ENCODE data around the gene ASPSCR1. TPM values are rescaled to one million over a fixed set of nuclear protein-coding genes. Genes with fewer than 3 reads are reported as not detected.

The ASPSCR1 gene
- total and polyA plus RNA-seq, 2 of the 13 experiments (the other 11 are each of a cell fraction or from before 2014, with no cell fraction given), result 274 to 314 TPM

GRCh38 chr17:82037092-82037888, 59.9 kb downstream of the ASPSCR1 start, which contains the start of gene DCXR (continued):
- TF ChIP-seq PHF8 (CRISPR knock-in tag; IDR thresholded peaks at IDR 0.05) (peak; percentile 85), MED1 (CRISPR knock-in tag; IDR thresholded peaks at IDR 0.05) (peak; percentile 65; the same call in 1 of the 2 replicates), ZNF572 (CRISPR knock-in tag; IDR thresholded peaks at IDR 0.05) (no peak), ZNF530 (CRISPR knock-in tag; IDR thresholded peaks at IDR 0.05; ENCODE audit: low read depth) (no peak), EHMT2 (IDR thresholded peaks at IDR 0.05; ENCODE audit: borderline replicate concordance, low read depth, low read length) (no peak), MAX (IDR thresholded peaks at IDR 0.05) (peak; percentile 80), ZNF747 (CRISPR knock-in tag; IDR thresholded peaks at IDR 0.05; ENCODE audit: borderline replicate concordance) (peak; percentile 84; the same call in 1 of the 2 replicates), HNF1B (CRISPR knock-in tag; IDR thresholded peaks at IDR 0.05) (no peak; the same call in none of the 2 replicates), ZNF792 (CRISPR knock-in tag; IDR thresholded peaks at IDR 0.05) (peak; percentile 90; the same call in 1 of the 2 replicates), ZBTB8A (CRISPR knock-in tag; IDR thresholded peaks at IDR 0.05; ENCODE audit: borderline replicate concordance, low read depth) (no peak; the same call in 1 of the 2 replicates), JUN (CRISPR knock-in tag; IDR thresholded peaks at IDR 0.05) (no peak), FIP1L1 (IDR thresholded peaks at IDR 0.05; ENCODE audit: borderline replicate concordance, insufficient read depth, low read depth, low read length) (0 out of 2 replicates have a peak, but pooled peaks have one; percentile 25), NFKB2 (CRISPR knock-in tag; IDR thresholded peaks at IDR 0.05; ENCODE audit: borderline replicate concordance) (peak; percentile 81; the same call in 1 of the 2 replicates), AGO2 (optimal IDR thresholded peaks at IDR 0.05; ENCODE audit: low read depth, low read length) (peak; percentile 94), XBP1 (CRISPR knock-in tag; IDR thresholded peaks at IDR 0.05) (no peak), ZNF335 (CRISPR knock-in tag; IDR thresholded peaks at IDR 0.05) (peak; percentile 90; the same call in 1 of the 2 replicates), ZFP90 (CRISPR knock-in tag; IDR thresholded peaks at IDR 0.05; ENCODE audit: borderline replicate concordance) (no peak; the same call in 1 of the 2 replicates), MLX (CRISPR knock-in tag; IDR thresholded peaks at IDR 0.05) (peak; percentile 49), ZNF616 (CRISPR knock-in tag; IDR thresholded peaks at IDR 0.05; ENCODE audit: low read depth) (peak; percentile 49; the same call in 1 of the 2 replicates), SP4 (CRISPR knock-in tag; IDR thresholded peaks at IDR 0.05) (peak; percentile 96), CERS6 (CRISPR knock-in tag; IDR thresholded peaks at IDR 0.05) (no peak), ZBTB38 (CRISPR knock-in tag; IDR thresholded peaks at IDR 0.05) (peak; percentile 95), BRF2 (CRISPR knock-in tag; IDR thresholded peaks at IDR 0.05) (no peak), ZSCAN5A (CRISPR knock-in tag; IDR thresholded peaks at IDR 0.05; ENCODE audit: borderline replicate concordance) (no peak)
